GM23248 (cell line): ENCODE results near the gene PEX12.

Experiments used
- EZH2 ChIP-seq: fragments of 200-600 bp; sonication (generic); IDR thresholded peaks from 2 replicates; pipeline ENCODE4 v1.6.1; 2018; ENCODE audit warnings: antibody characterized with exemption, mild to moderate bottlenecking; ENCODE audit not compliant: insufficient read depth, poor library complexity, severe bottlenecking
- EZH2phosphoT487 ChIP-seq: fragments of 200-600 bp; sonication (generic); IDR thresholded peaks from 2 replicates; pipeline ENCODE4 v1.6.1; 2018; ENCODE audit warnings: antibody characterized with exemption, moderate library complexity, mild to moderate bottlenecking, low read depth; ENCODE audit not compliant: insufficient read depth

GRCh38 chr17:35548978-35549377 is 29.4 kb downstream of the PEX12 start:
- TF ChIP-seq EZH2phosphoT487 (no peak), EZH2 (no peak)
